ENCODE results near the gene LRTM2. TPM values are rescaled to one million over a fixed set of nuclear protein-coding genes. Genes with fewer than 3 reads are reported as not detected.

The LRTM2 gene
- total and polyA plus RNA-seq, 11 donors: not detected

GRCh38 chr12:1832801-1833595 is 12.6 kb downstream of the LRTM2 start:
- 69 to 78% (median 72%) methylated on average over 17 of the region's 17 CpGs for whole genome bisulfite sequencing, 4 donors
- intact Hi-C loops (cut with DNase I): no loop called here
- TF ChIP-seq CTCF (IDR thresholded peaks at IDR 0.05) (no peak), POLR2A (IDR thresholded peaks at IDR 0.05) (no peak)
- Histone ChIP-seq H3K9me3 (no peaks in the 10 kb centered on the region), H3K27ac (no peak overlapping the region), H3K27me3 (peaks cover 0 to 39% (median 14%) of the 10 kb centered on the region in 9 donors), H3K36me3 (no peaks in the 10 kb centered on the region), H3K4me3 (no peak overlapping the region), H3K4me1 (peaks cover 0 to 3% (median 0%) of the 10 kb centered on the region in 12 donors)
- peak in 2 of 5 donors; percentile 11 to 33 for DNase-seq
- no peak for ATAC-seq

GRCh38 chr12:1833596-1834028 is 13.2 kb downstream of the LRTM2 start:
- TF ChIP-seq POLR2A (IDR thresholded peaks at IDR 0.05): no peak
- TF ChIP-seq CTCF (IDR thresholded peaks at IDR 0.05): no peak
- ATAC-seq: no peak
- Histone ChIP-seq H3K36me3 (no peaks in the 10 kb centered on the region), H3K4me1 (peaks cover 0 to 3% (median 0%) of the 10 kb centered on the region in 12 donors), H3K9me3 (no peaks in the 10 kb centered on the region), H3K27ac (no peak overlapping the region), H3K27me3 (peaks cover 0 to 33% (median 11%) of the 10 kb centered on the region in 9 donors), H3K4me3 (no peak overlapping the region)
- intact Hi-C loops (cut with DNase I): no loop called here
- DNase-seq: peak in 2 of 5 donors; percentile 13 to 28
- WGBS, 4 donors: 78 to 83% (median 80%) methylated on average over 10 of the region's 10 CpGs

GRCh38 chr12:1834186-1834925 is 14.0 kb downstream of the LRTM2 start:
- ATAC-seq (no peak), DNase-seq (peak in 1 of 5 donors; percentile 49)
- no peak overlapping the region for H3K27ac ChIP-seq
- H3K4me1 ChIP-seq: peaks cover 0 to 3% (median 0%) of the 10 kb centered on the region in 12 donors
- H3K27me3 ChIP-seq: peaks cover 0 to 27% (median 7%) of the 10 kb centered on the region in 9 donors
- no peaks in the 10 kb centered on the region for H3K9me3 ChIP-seq
- intact Hi-C loops (cut with DNase I): no loop called here
- H3K4me3 ChIP-seq: no peak overlapping the region
- WGBS, 4 donors: 81 to 87% (median 83%) methylated on average over 33 to 34 of the region's 34 CpGs
- no peaks in the 10 kb centered on the region for H3K36me3 ChIP-seq
- TF ChIP-seq CTCF (IDR thresholded peaks at IDR 0.05) (no peak), POLR2A (IDR thresholded peaks at IDR 0.05) (no peak)
